Erythroblast (primary cell): ENCODE results near the gene CAPN5.

ENCODE experiments used
- DNase-seq, 2 experiments: peaks; one replicate each; lab custom pipeline; 2025; lab: John Stamatoyannopoulos, UW
- GATA1 ChIP-seq: IDR thresholded peaks from 2 replicates; pipeline ENCODE4 v1.6.1; 2011; ENCODE audit warnings: low read depth, mild to moderate bottlenecking, control low read depth, low read length, moderate library complexity
- POLR2A ChIP-seq: IDR thresholded peaks from 2 replicates; pipeline ENCODE4 v1.6.1; 2011; ENCODE audit warnings: mild to moderate bottlenecking, low read length

Gene CAPN5

DNA sequence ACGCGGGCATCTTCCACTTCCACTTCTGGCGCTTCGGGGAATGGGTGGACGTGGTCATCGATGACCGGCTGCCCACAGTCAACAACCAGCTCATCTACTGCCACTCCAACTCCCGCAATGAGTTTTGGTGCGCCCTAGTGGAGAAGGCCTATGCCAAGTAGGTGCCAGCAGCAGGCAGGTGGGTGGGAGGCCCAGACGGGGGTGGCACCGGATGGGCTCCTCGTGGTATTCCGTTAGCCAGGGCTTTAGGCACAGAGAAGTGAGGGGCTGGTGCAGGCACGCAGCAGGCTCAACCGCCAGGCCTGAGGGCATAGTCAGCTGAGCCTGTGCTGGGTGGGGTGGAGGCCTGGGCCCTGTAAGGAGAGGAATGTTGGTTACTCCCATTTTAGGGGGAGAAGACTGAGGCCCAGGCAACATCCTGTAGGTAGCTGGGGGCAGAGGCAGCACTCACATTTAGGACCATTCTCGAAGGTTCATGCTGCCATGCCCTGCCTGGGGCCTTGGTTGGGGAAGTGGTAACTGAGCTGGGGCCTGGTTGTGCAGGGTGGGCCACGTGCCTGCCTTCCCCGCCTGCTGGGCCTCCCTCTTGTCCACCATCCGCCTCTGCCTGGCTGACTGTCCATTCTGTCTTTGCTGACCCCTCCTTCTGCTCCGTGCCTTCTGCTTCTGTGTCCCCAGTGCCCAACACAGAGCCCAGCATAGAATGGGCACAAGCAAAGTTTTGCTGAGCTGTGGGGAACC is 46.0 kb downstream of the CAPN5 start:
- no peak for TF ChIP-seq GATA1
- no peak for TF ChIP-seq POLR2A
- DNase-seq: no peak

DNA sequence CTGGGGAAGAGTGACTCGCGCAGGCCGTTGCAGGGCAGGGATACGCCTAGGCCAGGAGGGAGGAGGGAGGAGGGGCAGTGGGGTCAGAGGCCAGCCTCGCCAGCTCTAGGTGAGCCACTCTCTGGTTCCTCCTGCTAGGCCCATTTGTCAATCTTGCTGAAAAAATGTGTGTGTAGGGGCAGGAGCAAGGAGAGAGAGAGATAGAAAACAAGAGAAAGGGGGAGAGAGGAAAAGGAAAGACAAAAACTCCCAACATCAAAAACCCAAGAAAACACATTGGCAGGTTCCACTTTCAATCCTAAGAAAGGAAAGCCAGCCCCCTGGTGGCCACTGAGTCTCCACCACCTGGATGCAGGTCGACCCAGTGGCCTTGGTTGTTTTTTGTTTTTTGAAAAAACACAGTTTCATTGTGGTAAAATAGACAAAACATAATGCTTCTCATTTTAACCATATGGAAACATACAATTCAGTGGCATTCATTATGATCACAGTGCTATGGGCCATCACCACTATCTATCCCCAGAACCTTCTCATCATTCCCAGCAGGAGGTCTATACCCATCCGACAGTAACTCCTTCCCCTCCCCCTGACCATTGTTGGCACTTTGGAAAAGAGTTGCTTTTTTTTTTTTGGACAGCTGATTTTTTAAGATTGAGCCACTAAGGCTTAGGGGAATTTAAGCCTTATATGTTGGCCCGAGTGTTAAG is 46.8 kb downstream of the CAPN5 start:
- TF ChIP-seq GATA1: no peak
- no peak for TF ChIP-seq POLR2A
- peak; percentile 21 to 54 for DNase-seq

DNA sequence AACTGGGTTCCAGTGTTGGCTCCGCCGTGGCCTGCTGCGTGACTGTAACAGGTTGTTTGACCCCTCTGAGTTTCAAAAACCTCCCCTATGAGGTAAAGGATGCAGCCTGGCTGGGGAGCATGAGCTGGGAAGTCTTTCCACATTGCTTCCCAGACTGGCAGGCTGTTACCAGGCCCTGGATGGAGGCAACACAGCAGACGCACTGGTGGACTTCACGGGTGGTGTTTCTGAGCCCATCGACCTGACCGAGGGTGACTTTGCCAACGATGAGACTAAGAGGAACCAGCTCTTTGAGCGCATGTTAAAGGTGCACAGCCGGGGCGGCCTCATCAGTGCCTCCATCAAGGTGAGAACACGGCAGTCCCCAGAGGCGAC is 47.3 kb downstream of the CAPN5 start:
- no peak for TF ChIP-seq POLR2A
- TF ChIP-seq GATA1: no peak
- DNase-seq: no peak

DNA sequence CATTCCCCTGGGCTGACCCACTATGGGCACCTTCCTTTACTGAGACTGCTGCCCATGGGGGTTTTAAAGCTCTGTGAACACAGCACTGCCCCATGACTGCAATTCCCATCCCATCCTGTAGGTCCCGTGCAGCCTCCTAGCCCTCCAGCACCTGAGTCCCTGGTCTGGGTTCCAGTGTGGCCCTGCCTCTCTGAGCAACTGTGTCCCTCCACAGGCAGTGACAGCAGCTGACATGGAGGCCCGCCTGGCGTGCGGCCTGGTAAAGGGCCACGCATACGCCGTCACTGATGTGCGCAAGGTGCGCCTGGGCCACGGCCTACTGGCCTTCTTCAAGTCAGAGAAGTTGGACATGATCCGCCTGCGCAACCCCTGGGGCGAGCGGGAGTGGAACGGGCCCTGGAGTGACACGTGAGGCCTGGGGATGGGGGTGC is 48.4 kb downstream of the CAPN5 start:
- no peak for DNase-seq
- TF ChIP-seq GATA1 (no peak), POLR2A (no peak)

DNA sequence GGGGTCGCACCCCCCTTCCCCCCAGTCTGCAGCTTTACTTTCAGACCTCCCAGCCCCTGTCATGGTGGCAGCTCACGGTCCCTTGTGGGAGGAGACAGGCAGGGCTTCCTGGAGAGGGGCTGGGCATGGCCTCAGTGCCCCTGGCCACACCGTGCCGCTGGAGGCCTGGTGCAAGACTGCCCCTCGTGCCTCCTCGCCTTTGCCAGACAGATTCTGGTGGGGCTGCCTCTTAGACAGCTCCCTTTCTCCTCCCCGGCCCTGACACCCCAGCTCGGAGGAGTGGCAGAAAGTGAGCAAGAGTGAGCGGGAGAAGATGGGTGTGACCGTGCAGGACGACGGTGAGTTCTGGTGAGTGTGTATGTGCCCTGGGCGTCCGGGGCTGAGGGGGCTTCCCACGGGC is 49.2 kb downstream of the CAPN5 start:
- DNase-seq: no peak
- TF ChIP-seq GATA1 (no peak), POLR2A (no peak)

DNA sequence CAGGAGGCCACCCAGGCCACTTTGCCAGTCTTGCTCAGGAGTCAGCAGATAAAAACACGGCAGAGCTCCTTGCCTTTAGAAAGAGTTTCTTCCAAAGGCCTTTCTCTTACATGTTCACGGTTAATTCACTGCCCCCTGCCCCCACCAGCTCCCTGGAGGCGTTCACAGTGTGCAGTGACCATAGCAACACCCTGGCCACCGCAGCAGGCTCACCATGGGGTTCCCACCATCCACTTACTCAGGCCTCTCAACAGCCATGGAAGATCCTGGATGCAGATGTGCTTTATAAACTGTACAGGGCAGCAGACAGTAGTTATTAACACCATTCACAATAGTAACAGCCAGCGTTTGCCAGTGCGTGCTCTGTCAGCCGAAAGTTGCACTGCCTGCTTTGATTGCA is 50.7 kb downstream of the CAPN5 start:
- no peak for DNase-seq
- no peak for TF ChIP-seq GATA1
- no peak for TF ChIP-seq POLR2A

DNA sequence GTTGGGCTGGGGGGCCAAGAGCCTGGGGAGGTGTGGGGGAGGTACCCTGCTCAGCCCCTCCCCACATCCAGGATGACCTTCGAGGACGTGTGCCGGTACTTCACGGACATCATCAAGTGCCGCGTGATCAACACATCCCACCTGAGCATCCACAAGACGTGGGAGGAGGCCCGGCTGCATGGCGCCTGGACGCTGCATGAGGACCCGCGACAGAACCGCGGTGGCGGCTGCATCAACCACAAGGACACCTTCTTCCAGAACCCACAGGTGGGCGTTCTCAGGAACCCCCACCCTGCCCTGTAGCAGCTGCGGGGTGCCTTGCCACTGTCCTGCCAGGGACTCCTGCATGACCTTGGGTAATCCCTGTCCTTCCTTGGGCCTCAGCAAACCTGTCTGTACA is 51.3 kb downstream of the CAPN5 start:
- TF ChIP-seq GATA1 (no peak), POLR2A (no peak)
- DNase-seq: no peak

DNA sequence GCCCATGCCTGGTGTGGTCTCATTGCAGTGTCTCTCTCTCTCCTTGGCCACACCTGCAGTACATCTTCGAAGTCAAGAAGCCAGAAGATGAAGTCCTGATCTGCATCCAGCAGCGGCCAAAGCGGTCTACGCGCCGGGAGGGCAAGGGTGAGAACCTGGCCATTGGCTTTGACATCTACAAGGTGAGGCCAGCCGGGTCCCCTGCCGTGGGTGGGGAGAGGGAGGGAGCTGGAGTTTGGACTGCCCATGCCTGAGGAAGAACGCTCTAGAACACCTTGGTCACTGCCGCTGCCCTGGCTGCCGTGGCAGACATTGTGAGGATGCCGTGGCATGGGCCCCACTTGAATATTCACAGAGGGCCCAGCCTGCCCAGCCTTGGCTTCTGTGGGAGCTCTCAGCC is 52.2 kb downstream of the CAPN5 start:
- no peak for TF ChIP-seq POLR2A
- TF ChIP-seq GATA1: no peak
- no peak for DNase-seq

DNA sequence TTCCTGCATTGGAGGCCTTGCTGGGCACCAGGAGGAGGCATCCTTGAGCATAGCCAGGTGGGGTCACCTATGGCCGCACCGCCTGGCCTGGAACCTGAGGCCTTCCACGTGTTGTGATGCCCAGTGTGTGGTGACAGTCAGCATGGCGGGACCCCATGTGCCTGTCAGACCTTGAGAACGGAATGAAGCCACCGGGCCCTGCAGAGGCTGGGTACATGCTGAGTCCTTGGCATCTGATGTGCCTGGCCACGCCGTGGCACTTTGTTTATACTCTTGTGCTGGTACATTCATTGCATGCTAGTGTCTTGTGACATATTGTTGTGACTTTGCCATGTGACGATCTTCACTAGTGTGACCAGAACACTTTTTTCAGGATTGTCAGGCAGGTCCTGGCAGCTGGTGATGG is 52.8 kb downstream of the CAPN5 start:
- TF ChIP-seq GATA1 (no peak), POLR2A (no peak)
- DNase-seq: no peak

DNA sequence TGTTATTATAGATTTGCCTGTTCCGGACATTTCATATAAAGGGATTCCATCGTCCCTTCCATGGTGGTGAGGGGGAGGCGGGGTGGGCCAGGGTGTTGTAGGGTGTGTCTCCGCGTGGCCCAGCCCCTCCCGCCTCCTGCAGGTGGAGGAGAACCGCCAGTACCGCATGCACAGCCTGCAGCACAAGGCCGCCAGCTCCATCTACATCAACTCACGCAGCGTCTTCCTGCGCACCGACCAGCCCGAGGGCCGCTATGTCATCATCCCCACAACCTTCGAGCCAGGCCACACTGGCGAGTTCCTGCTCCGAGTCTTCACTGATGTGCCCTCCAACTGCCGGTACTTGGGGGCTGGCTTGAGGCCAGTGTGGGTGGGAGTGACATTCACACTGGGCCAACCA is 53.8 kb downstream of the CAPN5 start:
- no peak for TF ChIP-seq GATA1
- DNase-seq: no peak

DNA sequence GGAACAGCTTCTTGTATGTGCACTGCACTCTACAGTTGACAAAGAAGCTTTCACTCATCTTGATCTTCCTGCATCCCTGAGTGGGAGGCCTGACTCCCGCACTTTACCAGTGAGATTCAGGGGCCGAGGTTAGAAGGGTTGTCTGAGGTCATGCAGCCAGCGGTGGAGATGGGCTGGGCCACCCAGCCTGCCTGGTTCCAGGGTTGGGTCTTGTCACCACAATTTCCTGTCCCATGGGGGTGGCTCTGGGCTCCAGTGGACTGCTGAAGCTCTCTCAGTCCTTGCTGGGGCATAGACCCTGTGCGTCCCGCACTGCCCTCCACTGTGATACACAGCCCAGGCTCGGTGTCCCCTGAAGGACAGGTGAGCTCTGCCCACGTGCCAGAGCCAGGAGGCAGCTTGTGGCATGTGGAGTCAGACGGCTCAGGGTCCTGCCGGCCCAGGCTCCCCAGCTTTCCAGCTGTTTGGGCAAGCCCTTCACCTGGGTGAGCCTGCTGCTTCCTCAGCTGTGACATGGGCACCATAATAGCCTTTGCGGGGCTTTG is 54.4 kb downstream of the CAPN5 start:
- DNase-seq: no peak
- TF ChIP-seq GATA1 (no peak), POLR2A (no peak)

DNA sequence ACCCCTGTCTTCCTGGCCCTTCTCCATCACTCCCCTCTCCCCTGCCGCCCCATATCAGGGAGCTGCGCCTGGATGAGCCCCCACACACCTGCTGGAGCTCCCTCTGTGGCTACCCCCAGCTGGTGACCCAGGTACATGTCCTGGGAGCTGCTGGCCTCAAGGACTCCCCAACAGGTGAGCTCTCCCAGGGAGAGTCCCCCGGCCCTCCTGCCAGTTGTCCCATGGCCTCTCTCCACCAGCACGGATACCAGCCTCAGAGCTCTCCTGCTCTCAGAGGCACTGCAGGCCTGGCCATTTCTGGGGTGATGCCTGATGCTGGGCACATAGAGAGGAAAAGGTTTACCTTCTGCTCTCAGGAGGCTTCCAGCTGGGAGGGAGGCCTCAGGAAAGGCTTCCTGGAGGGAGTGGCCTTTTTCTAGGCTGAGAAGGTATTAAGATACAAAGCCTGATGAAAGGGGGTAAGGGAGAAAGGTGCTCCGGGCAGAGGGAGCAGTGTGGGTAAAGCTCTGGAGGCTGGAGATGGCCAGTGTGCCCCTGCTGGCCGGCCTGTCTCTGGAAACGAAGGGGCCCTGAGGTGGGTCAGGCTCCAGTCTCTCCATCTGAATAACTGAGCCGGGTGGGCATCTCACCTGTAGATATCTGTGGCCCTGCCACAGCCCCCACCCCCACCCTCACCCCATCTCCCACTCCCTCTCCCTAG is 55.3 kb downstream of the CAPN5 start:
- no peak for DNase-seq

DNA sequence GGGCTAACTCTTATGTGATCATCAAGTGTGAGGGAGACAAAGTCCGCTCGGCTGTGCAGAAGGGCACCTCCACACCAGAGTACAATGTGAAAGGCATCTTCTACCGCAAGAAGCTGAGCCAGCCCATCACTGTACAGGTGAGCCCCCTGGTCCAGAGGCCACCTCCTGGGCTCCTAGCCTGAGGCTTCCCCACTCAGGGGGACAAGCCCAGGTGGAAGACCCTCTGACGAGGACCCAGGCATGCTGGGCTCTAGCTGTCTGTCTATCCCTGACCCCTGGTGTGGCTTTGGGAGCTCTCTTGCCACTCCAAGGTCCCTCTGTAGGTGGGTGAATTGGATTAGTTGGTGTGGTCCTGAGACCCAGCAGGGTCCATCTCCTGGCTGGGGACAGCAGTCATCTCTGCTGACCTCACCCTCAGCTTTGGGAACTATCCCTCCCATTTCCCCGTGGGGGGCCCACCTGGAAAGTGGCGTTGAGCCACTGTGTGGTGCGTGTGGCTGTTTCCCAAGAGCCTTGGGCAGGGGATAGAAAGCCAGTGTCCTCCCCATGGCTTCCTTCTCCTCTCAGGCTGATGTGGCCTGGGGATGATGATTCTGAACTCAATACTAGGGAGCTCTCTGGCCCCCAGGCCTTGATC is 55.9 kb downstream of the CAPN5 start:
- no peak for TF ChIP-seq GATA1
- TF ChIP-seq POLR2A: no peak
- DNase-seq: no peak

More for the DNA sequence above, 55.3 kb downstream of the CAPN5 start:
- TF ChIP-seq POLR2A (no peak), GATA1 (no peak)

DNA sequence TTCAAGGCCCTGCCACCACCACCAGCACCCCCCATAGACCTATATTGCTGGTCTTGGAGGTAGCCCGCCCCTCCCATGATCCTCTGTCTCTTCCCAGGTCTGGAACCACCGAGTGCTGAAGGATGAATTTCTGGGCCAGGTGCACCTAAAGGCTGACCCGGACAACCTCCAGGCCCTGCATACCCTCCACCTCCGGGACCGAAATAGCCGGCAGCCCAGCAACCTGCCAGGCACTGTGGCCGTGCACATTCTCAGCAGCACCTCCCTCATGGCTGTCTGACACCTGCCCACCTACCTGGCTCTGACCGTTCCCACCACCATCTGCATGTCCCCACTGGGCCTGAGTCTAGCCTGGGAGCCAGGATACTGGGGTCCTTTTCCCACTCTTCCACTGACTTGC is 56.8 kb downstream of the CAPN5 start:
- no peak for DNase-seq
- TF ChIP-seq GATA1 (no peak), POLR2A (no peak)
